HepG2 (cell line): ENCODE results near the gene PLEKHB2. TPM values are rescaled to one million over a fixed set of nuclear protein-coding genes. Genes with fewer than 3 reads are reported as not detected.

Experiments used
- ELF1 ChIP-seq: sonication (generic); formaldehyde crosslinking; IDR thresholded peaks from 2 replicates; pipeline ENCODE4 v1.4.0; 2020; ENCODE audit warnings: missing genetic modification reagents
- NFKB2 ChIP-seq: sonication (generic); formaldehyde crosslinking; IDR thresholded peaks from 2 replicates; pipeline ENCODE4 v1.4.0; 2020; ENCODE audit warnings: missing genetic modification reagents, borderline replicate concordance
- NR2F2 ChIP-seq: IDR thresholded peaks from 2 replicates; pipeline ENCODE4 v1.6.1; 2012; ENCODE audit warnings: low read depth, inconsistent platforms, borderline replicate concordance
- PLRG1 ChIP-seq: fragments of 450-650 bp; conservative IDR thresholded peaks from 2 replicates; pipeline ENCODE4 v1.6.1; 2016
- ZFYVE20 ChIP-seq: sonication (generic); formaldehyde crosslinking; IDR thresholded peaks from 2 replicates; pipeline ENCODE4 v1.8.0; 2023; ENCODE audit warnings: low read depth, mild to moderate bottlenecking, moderate library complexity, missing genetic modification reagents, borderline replicate concordance
- ZNF292 ChIP-seq: sonication (generic); formaldehyde crosslinking; IDR thresholded peaks from 2 replicates; pipeline ENCODE4 v1.8.1; 2022; ENCODE audit warnings: mild to moderate bottlenecking, low read depth, missing genetic modification reagents, borderline replicate concordance
- ZNF883 ChIP-seq: sonication (generic); formaldehyde crosslinking; IDR thresholded peaks from 2 replicates; pipeline ENCODE4 v1.5.1; 2020; ENCODE audit warnings: mild to moderate bottlenecking, missing genetic modification reagents; ENCODE audit errors: not compliant biosample characterization
- polyA plus RNA-seq, 8 experiments: library from polyadenylated mRNA; depleted of rRNA in 3 of 8; stranded (reverse) in 7 of 8; unstranded in 1 of 8; fragments of >200 nt; fragmentation: Illumina TruSeq in 4 of 8; extraction: Trizol in 4 of 8; gene quantifications; 2 replicates each; pipeline versions ENCODE4 v1.2.1 to v1.2.3, GENCODE V29; 2011 to 2016; ENCODE audit warnings: low read depth in 4 of 8, missing spikeins in 1 of 8, mixed read lengths in 1 of 8; ENCODE audit not compliant: insufficient read depth in 1 of 8
- total RNA-seq, 5 experiments: library from RNA; depleted of rRNA; stranded (reverse); fragments of >200 nt; fragmentation: Illumina TruSeq; extraction: Trizol; gene quantifications; 2 replicates each; pipeline ENCODE4 v1.2.3, GENCODE V29; 2016; ENCODE audit warnings: low read depth in 1 of 5
- TF ChIP-seq, protein P1 (sequence below): sonication (generic); formaldehyde crosslinking; IDR thresholded peaks from 2 replicates; pipeline ENCODE4 v1.9.0; 2021; ENCODE audit warnings: mild to moderate bottlenecking, missing genetic modification reagents
- TF ChIP-seq, protein P2 (sequence below): sonication (generic); formaldehyde crosslinking; conservative IDR thresholded peaks from 2 replicates; pipeline ENCODE4 v1.5.0; 2020; ENCODE audit warnings: missing genetic modification reagents
- TF ChIP-seq, protein P3 (sequence below): sonication (generic); formaldehyde crosslinking; IDR thresholded peaks from 2 replicates; pipeline ENCODE4 v1.8.1; 2022; ENCODE audit warnings: mild to moderate bottlenecking, missing genetic modification reagents
- TF ChIP-seq, protein P4 (sequence below): sonication (generic); formaldehyde crosslinking; conservative IDR thresholded peaks from 2 replicates; pipeline ENCODE4 v1.8.0; 2022; ENCODE audit warnings: mild to moderate bottlenecking, moderate library complexity, missing genetic modification reagents
- TF ChIP-seq, protein P5 (sequence below): sonication (generic); formaldehyde crosslinking; IDR thresholded peaks from 2 replicates; pipeline ENCODE4 v1.9.0; 2021; ENCODE audit warnings: missing genetic modification reagents, mild to moderate bottlenecking, borderline replicate concordance
- TF ChIP-seq, protein P6 (sequence below), 2 experiments: fragments of 450-650 bp in 1 of 2; sonication (generic) in 1 of 2; formaldehyde crosslinking; IDR thresholded peaks; 2 replicates each; pipeline versions ENCODE4 v1.5.0 to v1.8.0; 2020 to 2022; ENCODE audit warnings: mild to moderate bottlenecking in 1 of 2, missing genetic modification reagents in 1 of 2

The PLEKHB2 gene
- total and polyA plus RNA-seq, 2 of the 13 experiments (the other 11 are each of a cell fraction or from before 2014, with no cell fraction given): 73.0 to 78.9 TPM

DNA sequence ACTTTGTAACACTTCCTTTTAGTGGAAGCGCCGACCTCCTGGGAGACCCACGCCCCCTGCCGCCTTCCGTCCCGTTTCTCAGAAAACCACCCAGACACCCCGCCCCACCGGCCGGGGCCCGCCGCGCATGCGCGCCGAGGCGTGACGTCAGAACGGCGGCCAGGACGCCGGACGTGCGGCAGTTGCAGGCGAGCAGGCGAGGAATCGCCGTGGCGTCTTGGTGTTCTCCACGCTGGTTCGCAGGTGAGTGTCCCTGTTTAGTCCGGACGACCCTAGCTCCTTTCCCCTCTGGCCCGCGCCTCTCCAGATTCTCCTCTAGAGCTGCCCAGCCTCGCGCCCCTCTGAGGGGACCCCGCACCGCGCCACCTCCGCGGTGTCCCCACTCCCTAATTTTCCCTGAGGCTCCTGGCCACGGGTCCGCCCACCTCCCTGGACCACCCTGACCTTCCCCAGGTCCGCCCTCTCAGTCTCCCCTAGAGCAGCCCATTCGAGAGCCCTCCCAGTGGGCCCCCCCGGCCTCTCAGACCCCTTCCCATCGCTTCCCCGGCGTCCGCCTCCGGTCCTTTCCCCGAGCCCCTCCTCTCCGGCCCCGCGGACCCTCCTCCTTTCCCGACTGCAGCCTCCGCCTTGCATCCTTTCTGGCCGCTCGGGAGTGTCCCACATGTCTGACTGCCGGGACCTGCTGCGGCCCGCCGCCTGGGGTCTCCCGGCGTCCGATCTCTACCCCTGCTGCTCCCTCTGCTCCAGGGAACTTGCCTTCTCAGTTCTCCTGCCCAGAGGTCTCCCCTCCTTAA lies at the start of gene PLEKHB2 (continued):
- TF ChIP-seq, protein P1, sequence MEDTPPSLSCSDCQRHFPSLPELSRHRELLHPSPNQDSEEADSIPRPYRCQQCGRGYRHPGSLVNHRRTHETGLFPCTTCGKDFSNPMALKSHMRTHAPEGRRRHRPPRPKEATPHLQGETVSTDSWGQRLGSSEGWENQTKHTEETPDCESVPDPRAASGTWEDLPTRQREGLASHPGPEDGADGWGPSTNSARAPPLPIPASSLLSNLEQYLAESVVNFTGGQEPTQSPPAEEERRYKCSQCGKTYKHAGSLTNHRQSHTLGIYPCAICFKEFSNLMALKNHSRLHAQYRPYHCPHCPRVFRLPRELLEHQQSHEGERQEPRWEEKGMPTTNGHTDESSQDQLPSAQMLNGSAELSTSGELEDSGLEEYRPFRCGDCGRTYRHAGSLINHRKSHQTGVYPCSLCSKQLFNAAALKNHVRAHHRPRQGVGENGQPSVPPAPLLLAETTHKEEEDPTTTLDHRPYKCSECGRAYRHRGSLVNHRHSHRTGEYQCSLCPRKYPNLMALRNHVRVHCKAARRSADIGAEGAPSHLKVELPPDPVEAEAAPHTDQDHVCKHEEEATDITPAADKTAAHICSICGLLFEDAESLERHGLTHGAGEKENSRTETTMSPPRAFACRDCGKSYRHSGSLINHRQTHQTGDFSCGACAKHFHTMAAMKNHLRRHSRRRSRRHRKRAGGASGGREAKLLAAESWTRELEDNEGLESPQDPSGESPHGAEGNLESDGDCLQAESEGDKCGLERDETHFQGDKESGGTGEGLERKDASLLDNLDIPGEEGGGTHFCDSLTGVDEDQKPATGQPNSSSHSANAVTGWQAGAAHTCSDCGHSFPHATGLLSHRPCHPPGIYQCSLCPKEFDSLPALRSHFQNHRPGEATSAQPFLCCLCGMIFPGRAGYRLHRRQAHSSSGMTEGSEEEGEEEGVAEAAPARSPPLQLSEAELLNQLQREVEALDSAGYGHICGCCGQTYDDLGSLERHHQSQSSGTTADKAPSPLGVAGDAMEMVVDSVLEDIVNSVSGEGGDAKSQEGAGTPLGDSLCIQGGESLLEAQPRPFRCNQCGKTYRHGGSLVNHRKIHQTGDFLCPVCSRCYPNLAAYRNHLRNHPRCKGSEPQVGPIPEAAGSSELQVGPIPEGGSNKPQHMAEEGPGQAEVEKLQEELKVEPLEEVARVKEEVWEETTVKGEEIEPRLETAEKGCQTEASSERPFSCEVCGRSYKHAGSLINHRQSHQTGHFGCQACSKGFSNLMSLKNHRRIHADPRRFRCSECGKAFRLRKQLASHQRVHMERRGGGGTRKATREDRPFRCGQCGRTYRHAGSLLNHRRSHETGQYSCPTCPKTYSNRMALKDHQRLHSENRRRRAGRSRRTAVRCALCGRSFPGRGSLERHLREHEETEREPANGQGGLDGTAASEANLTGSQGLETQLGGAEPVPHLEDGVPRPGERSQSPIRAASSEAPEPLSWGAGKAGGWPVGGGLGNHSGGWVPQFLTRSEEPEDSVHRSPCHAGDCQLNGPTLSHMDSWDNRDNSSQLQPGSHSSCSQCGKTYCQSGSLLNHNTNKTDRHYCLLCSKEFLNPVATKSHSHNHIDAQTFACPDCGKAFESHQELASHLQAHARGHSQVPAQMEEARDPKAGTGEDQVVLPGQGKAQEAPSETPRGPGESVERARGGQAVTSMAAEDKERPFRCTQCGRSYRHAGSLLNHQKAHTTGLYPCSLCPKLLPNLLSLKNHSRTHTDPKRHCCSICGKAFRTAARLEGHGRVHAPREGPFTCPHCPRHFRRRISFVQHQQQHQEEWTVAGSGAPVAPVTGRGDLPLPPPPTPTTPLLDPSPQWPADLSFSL (CRISPR knock-in tag): no peak
- TF ChIP-seq, protein P2, sequence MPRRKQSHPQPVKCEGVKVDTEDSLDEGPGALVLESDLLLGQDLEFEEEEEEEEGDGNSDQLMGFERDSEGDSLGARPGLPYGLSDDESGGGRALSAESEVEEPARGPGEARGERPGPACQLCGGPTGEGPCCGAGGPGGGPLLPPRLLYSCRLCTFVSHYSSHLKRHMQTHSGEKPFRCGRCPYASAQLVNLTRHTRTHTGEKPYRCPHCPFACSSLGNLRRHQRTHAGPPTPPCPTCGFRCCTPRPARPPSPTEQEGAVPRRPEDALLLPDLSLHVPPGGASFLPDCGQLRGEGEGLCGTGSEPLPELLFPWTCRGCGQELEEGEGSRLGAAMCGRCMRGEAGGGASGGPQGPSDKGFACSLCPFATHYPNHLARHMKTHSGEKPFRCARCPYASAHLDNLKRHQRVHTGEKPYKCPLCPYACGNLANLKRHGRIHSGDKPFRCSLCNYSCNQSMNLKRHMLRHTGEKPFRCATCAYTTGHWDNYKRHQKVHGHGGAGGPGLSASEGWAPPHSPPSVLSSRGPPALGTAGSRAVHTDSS (CRISPR knock-in tag): no peak
- no peak; the same call in 1 of the 2 replicates for TF ChIP-seq ELF1 (CRISPR knock-in tag)
- TF ChIP-seq ZNF292 (CRISPR knock-in tag): 0 out of 2 replicates have a peak, but pooled peaks have one; percentile 11
- no peak; the same call in 1 of the 2 replicates for TF ChIP-seq NFKB2 (CRISPR knock-in tag)
- TF ChIP-seq ZNF883 (CRISPR knock-in tag): peak; percentile 54
- TF ChIP-seq NR2F2: 0 out of 2 replicates have a peak, but pooled peaks have one; percentile 10
- TF ChIP-seq, protein P3, sequence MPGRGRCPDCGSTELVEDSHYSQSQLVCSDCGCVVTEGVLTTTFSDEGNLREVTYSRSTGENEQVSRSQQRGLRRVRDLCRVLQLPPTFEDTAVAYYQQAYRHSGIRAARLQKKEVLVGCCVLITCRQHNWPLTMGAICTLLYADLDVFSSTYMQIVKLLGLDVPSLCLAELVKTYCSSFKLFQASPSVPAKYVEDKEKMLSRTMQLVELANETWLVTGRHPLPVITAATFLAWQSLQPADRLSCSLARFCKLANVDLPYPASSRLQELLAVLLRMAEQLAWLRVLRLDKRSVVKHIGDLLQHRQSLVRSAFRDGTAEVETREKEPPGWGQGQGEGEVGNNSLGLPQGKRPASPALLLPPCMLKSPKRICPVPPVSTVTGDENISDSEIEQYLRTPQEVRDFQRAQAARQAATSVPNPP (CRISPR knock-in tag): 0 out of 2 replicates have a peak, but pooled peaks have one; percentile 22
- TF ChIP-seq, protein P4, sequence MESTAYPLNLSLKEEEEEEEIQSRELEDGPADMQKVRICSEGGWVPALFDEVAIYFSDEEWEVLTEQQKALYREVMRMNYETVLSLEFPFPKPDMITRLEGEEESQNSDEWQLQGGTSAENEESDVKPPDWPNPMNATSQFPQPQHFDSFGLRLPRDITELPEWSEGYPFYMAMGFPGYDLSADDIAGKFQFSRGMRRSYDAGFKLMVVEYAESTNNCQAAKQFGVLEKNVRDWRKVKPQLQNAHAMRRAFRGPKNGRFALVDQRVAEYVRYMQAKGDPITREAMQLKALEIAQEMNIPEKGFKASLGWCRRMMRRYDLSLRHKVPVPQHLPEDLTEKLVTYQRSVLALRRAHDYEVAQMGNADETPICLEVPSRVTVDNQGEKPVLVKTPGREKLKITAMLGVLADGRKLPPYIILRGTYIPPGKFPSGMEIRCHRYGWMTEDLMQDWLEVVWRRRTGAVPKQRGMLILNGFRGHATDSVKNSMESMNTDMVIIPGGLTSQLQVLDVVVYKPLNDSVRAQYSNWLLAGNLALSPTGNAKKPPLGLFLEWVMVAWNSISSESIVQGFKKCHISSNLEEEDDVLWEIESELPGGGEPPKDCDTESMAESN (CRISPR knock-in tag): peak; percentile 61; the same call in 1 of the 2 replicates
- no peak for TF ChIP-seq PLRG1
- TF ChIP-seq, protein P5, sequence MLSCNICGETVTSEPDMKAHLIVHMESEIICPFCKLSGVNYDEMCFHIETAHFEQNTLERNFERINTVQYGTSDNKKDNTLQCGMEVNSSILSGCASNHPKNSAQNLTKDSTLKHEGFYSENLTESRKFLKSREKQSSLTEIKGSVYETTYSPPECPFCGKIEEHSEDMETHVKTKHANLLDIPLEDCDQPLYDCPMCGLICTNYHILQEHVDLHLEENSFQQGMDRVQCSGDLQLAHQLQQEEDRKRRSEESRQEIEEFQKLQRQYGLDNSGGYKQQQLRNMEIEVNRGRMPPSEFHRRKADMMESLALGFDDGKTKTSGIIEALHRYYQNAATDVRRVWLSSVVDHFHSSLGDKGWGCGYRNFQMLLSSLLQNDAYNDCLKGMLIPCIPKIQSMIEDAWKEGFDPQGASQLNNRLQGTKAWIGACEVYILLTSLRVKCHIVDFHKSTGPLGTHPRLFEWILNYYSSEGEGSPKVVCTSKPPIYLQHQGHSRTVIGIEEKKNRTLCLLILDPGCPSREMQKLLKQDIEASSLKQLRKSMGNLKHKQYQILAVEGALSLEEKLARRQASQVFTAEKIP (CRISPR knock-in tag): no peak
- TF ChIP-seq, protein P6, sequence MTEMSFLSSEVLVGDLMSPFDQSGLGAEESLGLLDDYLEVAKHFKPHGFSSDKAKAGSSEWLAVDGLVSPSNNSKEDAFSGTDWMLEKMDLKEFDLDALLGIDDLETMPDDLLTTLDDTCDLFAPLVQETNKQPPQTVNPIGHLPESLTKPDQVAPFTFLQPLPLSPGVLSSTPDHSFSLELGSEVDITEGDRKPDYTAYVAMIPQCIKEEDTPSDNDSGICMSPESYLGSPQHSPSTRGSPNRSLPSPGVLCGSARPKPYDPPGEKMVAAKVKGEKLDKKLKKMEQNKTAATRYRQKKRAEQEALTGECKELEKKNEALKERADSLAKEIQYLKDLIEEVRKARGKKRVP (CRISPR knock-in tag; IDR thresholded peaks at IDR 0.05): no peak; a peak in 1 of 4 replicates
- no peak for TF ChIP-seq ZFYVE20 (CRISPR knock-in tag)
